Measurements from ENCODE around the gene CMSS1.
A peak's percentile ranks its signal among the peaks of the same experiment; 100 is the strongest.

The CMSS1 gene

GRCh38 chr3:99856437-99857220 lies 39.0 kb downstream of the CMSS1 start:
- DNase-seq = no peak

GRCh38 chr3:99857278-99857677 lies 39.6 kb downstream of the CMSS1 start:
- DNase-seq = no peak

DNA sequence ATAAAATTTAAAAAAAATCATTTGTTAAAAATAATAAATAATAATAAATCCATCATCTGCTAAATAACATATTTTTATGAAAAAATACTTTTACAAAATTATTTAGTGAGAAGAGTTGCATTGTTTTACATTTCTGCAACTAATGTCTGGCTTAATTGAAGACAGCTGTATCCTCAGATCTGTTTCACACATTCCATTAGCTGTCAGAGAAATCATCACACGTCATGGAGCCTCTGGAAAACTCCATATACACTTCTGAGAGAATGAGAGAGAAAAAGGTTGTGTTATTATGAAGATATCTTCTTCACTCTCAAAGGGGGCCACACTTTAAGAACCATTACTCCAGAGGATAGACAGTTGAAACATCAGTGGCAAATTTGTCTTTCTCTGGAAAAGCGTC lies 40.8 kb downstream of the CMSS1 start:
- DNase-seq = no peak

DNA sequence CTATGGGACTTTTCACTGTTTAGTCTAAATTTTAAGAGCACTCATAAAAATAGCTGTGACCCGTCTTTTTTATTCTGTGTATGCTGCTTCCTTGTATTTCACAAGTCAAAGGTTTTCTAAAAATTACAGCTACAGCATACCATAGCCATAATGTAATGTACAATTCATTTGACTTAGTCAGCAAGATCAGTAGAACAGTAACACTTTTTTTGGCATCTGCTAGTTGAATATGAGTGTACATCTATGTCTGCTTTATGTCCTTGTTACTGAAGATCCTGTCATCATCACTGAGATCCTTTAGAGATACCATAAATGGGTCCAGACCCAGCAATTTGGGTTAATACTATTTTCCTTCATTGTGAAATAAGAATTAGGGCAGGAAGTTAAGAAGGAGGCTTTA lies 42.2 kb downstream of the CMSS1 start:
- no peak for DNase-seq

GRCh38 chr3:99861216-99861615 lies 43.6 kb downstream of the CMSS1 start:
- DNase-seq = no peak

GRCh38 chr3:99862208-99862607 lies 44.5 kb downstream of the CMSS1 start:
- no peak for DNase-seq

DNA sequence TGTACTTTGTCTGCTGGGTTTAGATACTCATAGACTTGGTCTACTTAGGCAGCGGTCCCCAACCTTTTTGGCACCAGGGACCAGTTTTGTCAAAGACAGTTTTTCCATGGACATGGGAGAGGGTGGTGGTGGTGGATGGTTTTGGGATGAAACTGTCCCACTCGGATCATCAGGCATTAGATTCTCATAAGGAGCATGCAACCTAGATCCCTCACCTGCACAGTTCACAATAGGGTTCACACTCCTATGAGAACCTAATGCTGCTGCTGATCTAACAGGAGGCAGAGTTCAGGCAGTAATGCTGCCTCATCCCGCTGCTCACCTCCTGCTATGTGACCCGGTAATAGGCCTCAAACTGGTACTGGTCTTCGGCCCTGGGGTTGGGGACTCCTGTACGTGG lies 45.3 kb downstream of the CMSS1 start:
- DNase-seq = no peak

GRCh38 chr3:99863588-99863987 lies 45.9 kb downstream of the CMSS1 start:
- DNase-seq = no peak

GRCh38 chr3:99864289-99864688 lies 46.6 kb downstream of the CMSS1 start:
- DNase-seq = no peak

- no peak for DNase-seq
Measured at GRCh38 chr3:99865321-99865720, 47.7 kb downstream of the CMSS1 start.

DNA sequence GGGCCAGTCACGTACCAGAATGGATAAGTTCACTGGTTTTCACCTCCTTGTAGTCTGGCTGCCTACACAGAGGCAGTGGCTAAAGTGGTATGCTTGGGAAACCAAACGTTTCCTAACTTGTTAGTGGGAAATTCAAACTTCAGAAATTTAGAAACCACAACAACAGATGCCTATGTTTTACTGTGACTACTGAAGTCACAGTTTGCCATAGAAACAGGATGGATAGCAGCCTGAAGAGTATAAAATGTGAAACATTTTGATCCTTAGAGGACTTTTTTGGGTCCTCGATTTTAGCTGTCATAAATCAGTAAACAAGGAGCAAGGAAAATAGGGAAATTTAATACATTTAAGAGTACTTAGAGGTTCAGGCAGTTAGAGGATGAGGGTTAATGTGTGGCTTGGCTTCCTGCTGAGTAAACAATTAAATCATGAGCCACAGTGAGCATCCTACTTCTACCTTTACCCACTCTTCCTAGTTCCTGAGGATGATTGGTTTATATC lies 48.6 kb downstream of the CMSS1 start:
- no peak for DNase-seq

- DNase-seq = no peak
Measured at GRCh38 chr3:99867594-99868310, 50.1 kb downstream of the CMSS1 start.

- peak; percentile 13 for DNase-seq
Measured at GRCh38 chr3:99868311-99868646, 50.6 kb downstream of the CMSS1 start.

DNA sequence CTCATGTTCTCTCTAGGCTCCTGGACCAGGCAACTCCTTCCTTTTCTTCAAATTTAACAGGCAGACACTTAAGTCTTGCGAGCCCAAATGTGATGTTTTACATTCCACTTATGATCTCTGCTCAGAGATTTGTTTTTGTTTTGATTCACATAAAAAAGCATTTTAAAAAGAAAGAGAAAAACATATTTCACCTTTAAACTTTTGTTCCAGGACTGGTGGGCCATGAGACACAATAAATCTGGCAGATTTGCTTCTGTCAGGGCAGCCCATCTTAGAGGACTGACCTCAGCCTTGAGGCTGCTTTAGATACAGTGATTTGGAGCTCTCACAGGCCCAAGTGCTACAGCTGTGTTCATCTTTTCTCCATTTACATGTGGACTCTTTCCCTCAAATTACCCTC lies 52.0 kb downstream of the CMSS1 start:
- no peak for DNase-seq

DNA sequence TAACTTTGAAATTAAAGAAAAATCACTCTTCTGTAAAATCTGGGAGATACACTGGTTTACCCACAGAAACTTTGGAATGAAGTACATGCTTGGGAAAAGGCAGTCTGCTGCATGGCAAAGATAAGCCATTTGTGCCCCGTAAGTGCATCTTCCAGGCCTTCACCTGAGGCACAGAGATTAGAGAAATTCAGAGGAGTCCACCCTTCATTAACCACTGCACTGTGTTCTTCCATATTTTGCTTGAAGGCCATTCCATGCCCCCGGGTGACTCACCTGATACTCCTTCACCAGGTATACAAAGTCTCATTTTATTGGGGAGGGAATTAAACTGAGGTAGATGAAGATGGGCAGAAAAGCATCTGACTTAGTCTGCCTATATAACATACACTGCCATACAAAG lies 53.0 kb downstream of the CMSS1 start:
- DNase-seq = no peak

DNA sequence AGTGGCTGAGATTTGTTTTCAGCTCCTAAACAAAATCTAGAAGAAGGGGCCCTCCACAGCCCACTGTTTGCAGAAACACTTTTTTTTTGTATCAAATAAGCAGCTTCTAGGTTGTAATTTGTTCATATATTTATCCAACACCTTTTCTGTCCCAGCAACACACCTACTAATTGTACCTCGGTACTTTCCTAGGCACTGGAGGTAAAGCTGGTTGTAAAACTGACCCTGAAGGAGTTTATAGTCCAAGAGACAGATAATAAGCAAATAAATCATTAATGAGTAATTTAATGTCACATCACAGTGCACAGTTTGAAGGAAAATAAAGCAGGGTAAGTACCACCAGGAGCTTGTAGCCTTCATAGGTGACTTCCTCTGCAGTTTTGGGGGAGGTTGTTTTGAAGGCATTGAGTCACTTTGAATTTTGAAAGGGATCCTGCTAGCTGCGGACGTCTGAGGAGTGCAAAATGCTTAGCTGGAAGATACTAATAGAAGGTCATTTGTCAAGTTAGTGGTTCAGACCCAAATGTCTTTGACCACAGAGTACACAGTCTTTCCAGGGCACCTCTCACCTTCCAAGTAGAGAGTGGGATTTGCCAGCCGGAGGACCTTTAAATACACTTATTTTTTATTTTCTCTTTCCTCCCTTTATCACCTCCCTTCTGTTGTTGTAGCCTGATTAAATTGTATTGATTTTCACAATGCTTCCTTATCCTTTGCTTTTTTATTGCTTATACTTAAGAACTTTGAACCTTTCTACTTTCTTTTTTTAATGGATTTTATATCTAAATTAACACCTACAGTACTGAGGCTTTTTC lies 53.8 kb downstream of the CMSS1 start:
- DNase-seq = no peak

GRCh38 chr3:99872923-99873254 lies 55.2 kb downstream of the CMSS1 start:
- peak; percentile 16 for DNase-seq

GRCh38 chr3:99873269-99874102 lies 55.8 kb downstream of the CMSS1 start:
- DNase-seq = no peak

- DNase-seq = no peak
Measured at GRCh38 chr3:99874237-99875002, 56.8 kb downstream of the CMSS1 start.

DNA sequence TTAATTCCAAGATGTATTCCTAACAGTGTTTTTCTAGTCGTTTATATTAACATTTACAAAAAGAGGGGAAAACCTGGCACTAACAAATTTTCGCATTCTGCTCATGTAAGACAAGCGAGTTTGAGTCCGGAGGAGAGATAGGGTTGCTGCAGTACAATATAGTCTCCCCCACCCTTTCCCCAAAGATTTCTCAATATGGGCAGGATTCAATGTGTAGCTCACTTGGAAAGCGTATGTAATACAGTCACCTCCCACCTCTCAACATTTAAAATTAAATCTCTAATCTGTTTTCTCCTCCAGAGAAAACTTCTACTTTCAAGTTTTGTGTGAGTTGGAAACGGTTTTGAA lies 57.9 kb downstream of the CMSS1 start:
- no peak for DNase-seq

- peak; percentile 62 for DNase-seq
Measured at GRCh38 chr3:99875929-99876841, 58.5 kb downstream of the CMSS1 start.
